ENCODE results near the gene RPAP3.

- no peak for TF ChIP-seq CTCF (IDR thresholded peaks at IDR 0.05; ENCODE audit: insufficient read depth, low read length, poor library complexity, severe bottlenecking)
- TF ChIP-seq EZH2phosphoT487 (conservative IDR thresholded peaks at IDR 0.05; ENCODE audit: low read length), result no peak
Measured at GRCh38 chr12:47748899-47749298, 43.1 kb upstream of the RPAP3 start.
